GM21360 (cell line): ENCODE results near the gene DGKD.
"Not testable (repeated sequence)": the region's sequence is repeated elsewhere in the genome, so short reads cannot be mapped to it uniquely, and the experiment has no call there.

Experiments
- ATAC-seq: cut with Tn5 transposase; IDR thresholded peaks from one replicate; pipeline ENCODE4 v1.9.1; 2021; ENCODE audit warnings: mild to moderate bottlenecking, moderate library complexity; ENCODE audit not compliant: unreplicated experiment

The DGKD gene

GRCh38 chr2:233384015-233384414, 29.7 kb downstream of the DGKD start:
- ATAC-seq = no peak

GRCh38 chr2:233384811-233385488, 30.7 kb downstream of the DGKD start:
- ATAC-seq = no peak

GRCh38 chr2:233385489-233386044, 31.3 kb downstream of the DGKD start:
- peak; percentile 50 for ATAC-seq

GRCh38 chr2:233386382-233387041, 32.2 kb downstream of the DGKD start:
- no peak for ATAC-seq

GRCh38 chr2:233387225-233387624, 32.9 kb downstream of the DGKD start:
- no peak for ATAC-seq

- ATAC-seq = no peak
These were observed 33.6 kb downstream of the DGKD start for GRCh38 chr2:233387667-233388528.

GRCh38 chr2:233389601-233390125, 35.4 kb downstream of the DGKD start:
- ATAC-seq = no peak

GRCh38 chr2:233395687-233396086, 41.4 kb downstream of the DGKD start:
- no peak for ATAC-seq

GRCh38 chr2:233396726-233397665, 42.7 kb downstream of the DGKD start:
- not testable (repeated sequence) for ATAC-seq

- ATAC-seq = no peak
These were observed 45.3 kb downstream of the DGKD start for GRCh38 chr2:233399306-233400225.

GRCh38 chr2:233400341-233400740, 46.0 kb downstream of the DGKD start:
- no peak for ATAC-seq

- ATAC-seq = no peak
These were observed 46.7 kb downstream of the DGKD start for GRCh38 chr2:233400961-233401360.

- no peak for ATAC-seq
These were observed 48.1 kb downstream of the DGKD start for GRCh38 chr2:233402346-233402745.

- no peak for ATAC-seq
These were observed 48.5 kb downstream of the DGKD start for GRCh38 chr2:233402789-233403188.

- no peak for ATAC-seq
These were observed 49.9 kb downstream of the DGKD start for GRCh38 chr2:233404222-233404621.

- ATAC-seq = no peak
These were observed 52.6 kb downstream of the DGKD start for GRCh38 chr2:233406865-233407264.

GRCh38 chr2:233407771-233408181, 53.5 kb downstream of the DGKD start:
- no peak for ATAC-seq

- ATAC-seq = no peak
These were observed 54.3 kb downstream of the DGKD start for GRCh38 chr2:233408366-233409285.
